Measurements from ENCODE around the gene PTGDR.

Gene PTGDR

DNA sequence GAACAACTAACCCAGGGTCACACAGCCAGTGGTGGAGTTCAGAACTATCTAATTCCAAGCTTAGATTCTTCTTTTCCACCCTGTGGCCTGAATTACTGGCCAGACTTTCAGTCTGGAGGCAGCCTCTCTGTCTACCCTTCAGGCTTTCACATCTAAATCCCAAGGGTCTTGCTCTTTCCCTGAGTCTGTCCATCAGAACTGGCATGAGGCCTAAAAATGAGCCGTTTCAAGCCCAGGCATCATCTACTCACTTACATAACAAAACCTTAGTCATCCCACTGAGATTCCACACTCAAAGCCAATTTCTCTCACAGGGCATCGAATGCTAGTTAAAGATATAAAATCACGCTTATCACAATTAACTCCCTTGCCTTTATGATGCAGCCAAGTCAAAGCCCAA is 1.3 kb upstream of the PTGDR start:
- DNase-seq: no peak

DNA sequence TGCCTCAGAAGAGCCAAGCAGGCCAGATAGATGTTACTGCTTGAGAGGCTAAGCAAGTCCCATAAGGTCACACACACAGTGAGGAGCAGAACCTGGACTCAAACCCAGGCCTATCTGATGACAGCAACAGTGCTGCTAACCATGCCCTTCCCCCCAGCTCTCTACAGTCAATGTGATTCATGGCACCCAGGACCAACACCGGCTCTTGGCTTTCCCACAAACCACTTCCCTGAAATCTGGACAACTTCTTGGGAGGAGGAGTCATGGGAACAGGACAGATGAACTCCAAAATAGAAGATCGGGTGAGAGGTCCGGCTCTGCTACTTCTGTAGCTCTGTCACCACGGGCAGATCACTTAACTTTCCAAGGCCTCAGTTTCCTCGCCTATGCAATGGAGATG is 716 bp upstream of the PTGDR start:
- no peak for DNase-seq

DNA sequence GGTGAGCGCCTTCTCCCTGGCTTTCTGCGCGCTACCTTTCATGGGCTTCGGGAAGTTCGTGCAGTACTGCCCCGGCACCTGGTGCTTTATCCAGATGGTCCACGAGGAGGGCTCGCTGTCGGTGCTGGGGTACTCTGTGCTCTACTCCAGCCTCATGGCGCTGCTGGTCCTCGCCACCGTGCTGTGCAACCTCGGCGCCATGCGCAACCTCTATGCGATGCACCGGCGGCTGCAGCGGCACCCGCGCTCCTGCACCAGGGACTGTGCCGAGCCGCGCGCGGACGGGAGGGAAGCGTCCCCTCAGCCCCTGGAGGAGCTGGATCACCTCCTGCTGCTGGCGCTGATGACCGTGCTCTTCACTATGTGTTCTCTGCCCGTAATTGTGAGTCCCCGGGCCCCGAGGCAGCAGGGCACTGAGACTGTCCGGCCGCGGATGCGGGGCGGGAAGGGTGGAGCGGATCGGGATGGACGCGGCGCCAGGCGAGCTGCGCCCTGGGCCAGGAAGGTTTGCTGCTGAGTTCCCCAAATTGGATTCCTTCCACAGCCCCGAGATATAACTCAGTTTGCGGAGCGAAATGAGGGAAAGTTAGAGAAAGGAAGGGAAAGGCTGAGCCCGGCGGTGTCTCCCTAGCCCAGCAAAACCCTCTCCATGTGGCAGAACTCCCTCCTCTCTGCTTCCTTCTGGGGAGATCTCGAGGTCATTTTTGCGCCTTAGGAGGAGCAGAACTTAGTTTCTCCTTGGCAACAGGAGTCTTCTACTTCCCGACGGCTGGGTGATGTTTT is 972 bp downstream of the PTGDR start:
- no peak for DNase-seq

DNA sequence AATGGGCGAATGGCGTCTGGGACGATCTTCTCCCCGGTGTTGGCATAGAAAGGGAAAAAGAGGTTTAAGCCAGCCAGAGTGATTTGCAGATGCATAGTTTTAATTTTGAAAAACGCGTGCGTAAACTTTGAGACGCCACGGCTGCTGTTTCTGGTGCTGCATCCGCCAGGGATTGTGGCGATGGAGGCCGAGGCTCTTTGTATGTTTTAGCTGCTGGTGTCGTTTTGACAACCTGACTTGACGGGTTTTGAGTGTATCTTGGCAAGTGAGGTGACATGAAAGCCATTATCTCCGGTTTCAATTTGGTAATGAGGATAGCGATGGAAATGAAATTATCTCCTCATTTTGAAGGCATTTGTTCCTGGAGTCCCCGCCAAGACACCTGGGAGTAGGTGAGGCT is 1.6 kb downstream of the PTGDR start:
- DNase-seq: no peak

DNA sequence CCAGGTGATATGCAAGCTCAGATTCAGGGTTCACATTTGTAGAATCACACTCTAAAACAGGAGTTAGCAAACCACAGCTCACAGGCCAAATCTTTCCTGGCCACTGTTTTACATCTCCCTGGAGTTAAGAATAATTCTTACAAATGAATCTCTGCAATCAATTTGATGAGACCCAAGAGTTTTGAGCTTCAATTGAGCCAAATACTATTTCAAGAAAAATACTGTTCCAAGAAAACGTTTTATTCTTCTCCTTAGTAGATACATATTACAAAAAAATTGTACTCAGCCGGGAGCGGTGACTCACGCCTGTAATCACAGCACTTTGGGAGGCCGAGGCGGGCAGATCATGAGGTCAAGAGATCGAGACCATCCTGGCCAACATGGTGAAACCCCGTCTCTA is 2.5 kb downstream of the PTGDR start:
- no peak for DNase-seq

DNA sequence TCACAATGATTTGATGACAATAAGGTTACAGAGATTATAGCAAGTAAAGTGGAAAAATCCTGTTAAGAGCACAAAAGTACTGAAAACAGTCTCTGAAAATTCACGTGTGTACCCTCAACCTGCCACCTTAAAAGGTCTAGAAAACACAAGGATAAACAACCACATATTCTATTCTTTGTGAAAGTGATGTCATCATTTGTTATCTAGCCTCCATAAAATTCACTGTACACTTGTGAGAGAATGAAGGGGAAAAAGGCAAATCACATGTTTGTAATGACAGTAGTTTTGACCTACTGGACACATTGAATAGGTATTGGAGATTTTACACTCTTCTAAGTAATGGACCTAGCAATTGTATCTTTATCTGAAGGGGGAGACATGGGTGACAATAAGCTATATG is 4.0 kb downstream of the PTGDR start:
- DNase-seq: no peak

DNA sequence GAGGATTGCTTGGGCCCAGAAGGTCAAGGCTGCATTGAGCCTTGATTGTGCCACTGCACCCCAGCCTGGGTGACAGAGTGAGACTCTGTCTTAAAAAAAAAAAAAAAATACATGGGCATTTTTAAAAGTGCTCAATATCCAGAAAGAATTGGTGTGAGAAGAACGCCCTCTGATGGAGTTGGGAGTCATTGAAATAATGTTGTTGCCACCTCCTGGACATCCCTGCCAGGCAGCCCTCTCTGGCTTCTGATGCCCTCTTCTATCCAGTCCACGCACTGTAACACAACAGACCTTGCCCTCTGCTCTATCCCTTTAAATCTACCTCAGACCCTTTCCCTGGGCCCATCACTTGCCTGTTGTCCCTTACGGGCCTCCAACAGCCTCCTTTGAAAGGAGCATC is 4.9 kb downstream of the PTGDR start:
- DNase-seq: peak in 1 of 2 experiments; percentile 7

DNA sequence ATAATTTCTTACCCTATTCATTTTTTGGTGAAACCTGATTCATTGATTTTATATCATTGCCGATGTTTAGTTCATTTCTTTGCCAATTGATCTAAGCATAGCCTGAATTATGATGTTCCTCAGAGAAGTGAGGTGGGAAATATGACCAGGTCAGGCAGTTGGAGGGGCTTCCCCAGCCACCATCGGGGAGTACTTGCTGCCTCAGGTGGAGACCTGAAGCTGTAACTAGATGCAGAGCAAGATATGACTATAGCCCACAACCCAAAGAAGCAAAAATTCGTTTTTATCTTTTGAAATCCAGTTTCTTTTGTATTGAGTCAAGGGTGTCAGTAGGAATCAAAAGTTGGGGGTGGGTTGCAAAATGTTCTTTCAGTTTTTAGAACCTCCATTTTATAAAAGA is 7.9 kb downstream of the PTGDR start:
- DNase-seq: no peak

DNA sequence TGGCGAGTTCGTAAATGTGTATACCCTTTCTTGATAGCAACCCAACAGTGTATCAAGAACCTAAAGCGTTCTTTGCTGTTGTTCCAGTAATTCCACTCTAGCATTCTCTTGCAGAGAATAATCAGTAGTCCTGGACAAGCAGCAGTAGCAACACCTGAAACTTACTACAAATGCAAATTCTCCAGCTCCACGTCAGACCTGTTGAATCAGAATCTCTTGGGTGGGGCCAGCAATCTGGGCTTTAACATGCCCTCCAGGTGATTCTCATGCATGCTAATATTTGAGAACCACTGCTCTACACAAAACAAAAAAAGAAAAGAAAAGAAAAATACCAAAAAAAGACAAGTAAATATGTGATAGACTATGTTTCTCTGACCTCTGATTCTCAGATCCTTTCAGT is 10.1 kb downstream of the PTGDR start:
- DNase-seq: no peak

DNA sequence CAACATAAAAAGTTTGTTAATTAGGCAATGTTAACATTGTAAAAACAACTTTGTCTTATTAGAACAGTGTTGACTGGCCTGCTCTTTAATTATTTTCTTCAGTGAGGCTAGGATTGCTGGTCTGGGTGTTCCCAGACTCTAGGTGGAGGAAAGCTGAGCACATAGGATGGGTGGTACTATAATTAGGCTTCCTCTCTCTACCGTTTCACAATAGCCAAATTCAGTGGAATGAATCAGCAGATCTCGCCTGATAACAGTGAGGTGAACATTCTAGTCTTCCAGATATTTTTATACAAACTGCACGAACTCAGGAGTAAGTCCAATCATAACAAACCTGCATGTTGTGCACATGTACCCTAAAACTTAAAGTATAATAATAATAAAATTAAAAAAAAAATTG is 11.9 kb downstream of the PTGDR start:
- DNase-seq: peak in 1 of 2 experiments; percentile 19

DNA sequence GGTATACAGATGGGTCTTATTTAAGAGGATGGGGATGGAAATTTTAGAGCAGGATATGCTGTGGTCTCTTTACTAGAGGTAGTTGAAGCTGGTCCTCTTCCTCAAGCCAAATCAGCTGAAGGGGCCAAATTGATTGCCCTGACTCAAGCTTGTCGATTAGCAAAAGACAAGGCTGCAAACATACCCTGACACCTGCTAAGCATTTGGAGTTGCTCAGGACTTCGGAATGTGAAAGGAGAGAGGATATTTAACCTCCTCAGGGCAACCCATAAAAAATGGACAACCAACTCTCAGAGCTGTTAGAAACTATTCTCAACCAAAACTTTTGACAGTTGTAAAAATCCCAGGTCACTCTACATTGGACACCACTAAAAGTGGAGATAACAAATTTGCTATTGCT is 15.6 kb downstream of the PTGDR start:
- no peak for DNase-seq

DNA sequence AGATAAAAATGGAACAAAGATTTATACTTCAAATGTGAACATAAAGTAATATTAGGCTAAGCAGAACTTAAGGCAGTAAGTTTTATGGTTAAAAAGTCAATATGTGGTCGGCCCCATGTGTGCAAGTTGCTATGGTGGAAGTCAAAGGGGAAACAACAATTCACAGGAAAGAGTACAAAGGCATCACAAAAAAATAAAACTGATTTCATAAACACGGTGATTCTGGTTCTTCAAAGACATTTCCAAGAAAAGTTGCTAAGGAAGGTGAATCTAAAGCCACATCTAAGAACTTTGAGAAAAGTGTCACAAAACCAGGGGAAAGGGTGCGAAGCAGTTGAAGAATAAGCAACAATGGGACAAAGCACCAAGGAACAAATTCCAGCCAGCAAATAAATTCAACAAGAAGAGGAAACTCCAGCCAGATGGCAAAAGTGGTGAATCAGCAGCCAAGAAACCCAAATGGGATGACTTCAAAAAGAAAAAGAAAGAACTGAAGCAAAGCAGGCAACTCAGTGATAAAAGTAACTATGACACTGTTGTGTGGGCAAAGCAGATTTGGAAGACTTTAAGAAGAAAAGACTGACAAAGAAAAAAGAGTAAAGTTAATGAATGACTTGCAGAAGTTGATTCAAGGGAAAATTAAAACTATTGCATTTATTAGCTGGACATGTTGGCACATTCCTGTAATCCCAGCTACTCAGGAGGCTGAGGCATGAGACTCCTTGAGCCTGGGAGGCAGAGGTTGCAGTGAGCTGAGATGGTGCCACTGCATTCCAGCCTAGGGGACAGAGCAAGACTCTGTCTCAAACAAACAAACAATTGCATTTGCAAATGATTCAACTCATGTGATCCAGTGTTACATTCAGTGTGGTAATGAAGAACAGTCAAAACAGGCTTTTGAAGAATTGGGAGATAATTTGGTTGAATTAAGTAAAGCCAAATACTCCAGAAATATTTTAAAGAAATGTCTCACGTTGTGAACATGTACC is 19.5 kb downstream of the PTGDR start:
- no peak for DNase-seq

DNA sequence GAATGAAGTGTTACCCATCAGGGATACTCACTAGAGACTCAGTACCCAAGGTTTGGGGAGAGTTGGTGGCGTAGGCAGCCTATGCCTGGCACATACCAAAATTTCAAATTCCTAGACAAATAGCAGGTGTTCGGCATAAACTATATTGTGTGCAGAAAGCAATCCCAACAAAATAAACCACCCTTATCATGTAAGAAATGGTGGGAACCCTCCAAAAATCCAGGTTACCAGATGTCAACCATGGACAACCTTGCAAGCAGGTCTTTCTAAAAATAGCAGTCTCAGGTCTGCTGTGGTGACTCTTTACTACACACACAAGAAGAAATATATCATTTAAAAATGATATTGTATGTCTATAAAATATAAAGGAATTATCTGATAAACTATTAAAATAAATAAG is 28.9 kb downstream of the PTGDR start:
- no peak for DNase-seq

DNA sequence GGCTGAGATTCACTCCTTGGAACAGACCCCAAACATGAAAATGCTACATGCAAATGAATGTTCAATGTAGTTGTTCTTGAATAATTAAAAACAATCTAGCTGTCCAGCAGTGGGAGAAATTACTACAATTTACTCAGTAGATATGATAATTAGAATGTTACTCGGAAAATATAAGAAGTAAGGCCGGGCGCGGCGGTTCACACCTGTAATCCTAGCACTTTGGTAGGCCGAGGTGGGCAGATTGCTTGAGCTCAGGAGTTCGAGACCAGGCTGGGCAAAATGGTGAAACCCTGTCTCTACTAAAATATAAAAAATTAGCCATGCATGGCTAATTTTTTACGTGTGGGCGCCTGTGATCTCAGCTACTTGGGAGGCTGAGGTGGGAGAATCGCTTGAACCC is 31.3 kb downstream of the PTGDR start:
- DNase-seq: no peak

DNA sequence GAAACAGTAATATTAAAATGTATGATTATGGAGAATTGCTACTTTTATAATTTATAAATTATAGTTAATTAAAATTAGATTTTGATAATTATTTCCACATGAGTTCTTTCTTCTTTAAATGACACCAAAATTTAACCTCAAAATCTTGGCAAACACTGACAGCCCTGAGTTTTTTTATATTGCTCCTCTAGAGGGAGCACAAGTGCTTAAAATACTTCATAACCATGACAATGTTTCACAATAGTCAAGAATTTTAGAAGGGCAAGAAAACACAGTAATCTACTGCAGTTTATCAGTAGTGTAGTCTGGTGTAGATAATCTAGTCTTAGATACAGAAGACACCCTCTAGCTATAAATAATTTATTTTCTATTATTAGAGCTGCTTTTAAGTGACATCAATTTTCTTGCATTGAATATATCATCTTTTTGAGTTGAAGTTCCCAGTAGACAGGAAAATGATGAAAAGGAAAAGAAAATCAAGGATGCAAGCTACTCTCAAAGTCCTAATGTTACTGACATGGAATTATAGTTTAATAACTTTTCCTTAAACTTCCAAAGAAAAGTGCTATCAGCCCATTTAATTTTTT is 32.3 kb downstream of the PTGDR start:
- DNase-seq: peak; percentile 26 to 50

DNA sequence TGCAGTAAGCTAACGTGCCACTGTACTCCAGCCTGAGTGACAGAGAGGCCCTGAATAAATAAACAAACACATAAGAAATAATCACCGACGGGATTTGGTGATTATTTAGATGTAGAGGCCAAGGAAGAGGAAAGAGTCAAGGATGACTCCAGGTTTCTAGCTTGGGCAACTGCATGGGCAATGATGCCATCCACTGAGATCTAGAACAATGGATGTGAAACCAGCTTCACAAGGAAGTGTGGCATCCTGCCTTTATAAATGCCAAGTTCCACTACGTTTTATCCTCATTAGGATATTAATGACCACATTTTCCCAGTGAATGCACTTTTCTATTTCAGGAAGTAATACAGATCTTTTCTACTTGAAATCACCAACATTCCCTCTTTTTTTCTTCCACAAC is 35.7 kb downstream of the PTGDR start:
- DNase-seq: no peak

DNA sequence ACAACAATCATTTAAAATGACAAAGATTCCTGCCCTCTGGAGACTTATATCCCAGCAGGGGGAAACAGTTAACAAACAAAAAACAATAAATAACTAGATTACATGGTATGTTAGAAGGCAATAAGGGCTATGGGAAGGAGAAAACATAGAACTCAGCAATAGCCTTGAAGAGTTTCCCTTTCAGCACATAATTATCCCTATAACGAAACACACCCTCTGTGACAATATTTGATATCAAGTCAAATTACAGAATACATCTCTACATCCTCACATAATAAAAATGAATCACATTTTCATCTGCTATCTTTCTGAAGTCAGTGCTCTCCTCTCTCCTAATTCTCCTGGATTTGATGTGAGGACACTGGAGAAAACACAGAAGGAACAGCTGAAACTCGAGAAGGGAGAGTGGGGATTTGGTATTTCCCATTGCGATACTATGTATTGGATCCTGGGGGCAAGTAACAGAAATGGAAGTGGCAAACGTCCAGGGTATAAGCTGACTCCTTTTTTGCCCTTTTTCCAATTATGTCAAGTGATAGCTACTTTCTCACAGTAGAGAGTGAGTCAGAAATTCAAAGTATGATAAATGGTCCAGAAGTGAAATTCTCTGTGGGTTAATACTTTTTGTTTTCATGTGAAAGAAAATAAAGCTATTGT is 36.9 kb downstream of the PTGDR start:
- no peak for DNase-seq

DNA sequence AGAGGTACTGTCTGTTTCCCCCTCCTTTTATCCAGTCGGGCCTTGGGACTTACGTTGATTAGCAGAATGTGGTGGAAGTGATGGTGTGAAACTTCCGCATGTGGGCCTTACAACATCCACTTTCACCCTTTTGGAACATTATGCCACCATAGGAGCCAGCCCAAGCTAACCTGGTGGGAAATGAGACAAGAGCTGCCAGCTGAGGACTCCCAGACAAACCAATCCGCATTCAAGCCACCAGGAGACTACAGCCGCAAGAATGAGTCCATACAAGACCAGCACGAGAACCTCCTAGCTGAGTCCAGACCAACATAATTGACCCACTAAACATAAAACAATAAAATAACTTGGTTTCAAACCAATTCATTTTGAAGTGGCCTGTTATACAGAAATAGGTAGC is 37.5 kb downstream of the PTGDR start:
- no peak for DNase-seq

DNA sequence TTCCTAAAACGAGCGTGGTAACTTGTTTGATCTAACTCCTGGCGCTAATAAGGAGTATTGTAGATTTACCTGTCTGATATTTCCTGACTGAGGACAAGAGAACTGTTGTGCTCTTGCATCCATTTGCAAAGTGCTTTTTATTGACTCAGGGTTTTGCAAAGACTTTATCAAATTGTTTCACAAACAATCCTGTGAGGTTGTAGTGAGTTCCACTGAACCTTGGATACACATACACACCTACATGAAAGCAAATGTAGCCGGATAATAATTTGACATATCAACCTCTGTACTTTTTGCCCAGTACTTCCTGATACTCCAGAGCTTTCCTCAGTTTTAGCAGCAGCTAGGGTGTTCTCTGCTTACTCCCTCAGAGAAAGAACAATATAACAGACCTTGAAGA is 39.9 kb downstream of the PTGDR start:
- DNase-seq: no peak

DNA sequence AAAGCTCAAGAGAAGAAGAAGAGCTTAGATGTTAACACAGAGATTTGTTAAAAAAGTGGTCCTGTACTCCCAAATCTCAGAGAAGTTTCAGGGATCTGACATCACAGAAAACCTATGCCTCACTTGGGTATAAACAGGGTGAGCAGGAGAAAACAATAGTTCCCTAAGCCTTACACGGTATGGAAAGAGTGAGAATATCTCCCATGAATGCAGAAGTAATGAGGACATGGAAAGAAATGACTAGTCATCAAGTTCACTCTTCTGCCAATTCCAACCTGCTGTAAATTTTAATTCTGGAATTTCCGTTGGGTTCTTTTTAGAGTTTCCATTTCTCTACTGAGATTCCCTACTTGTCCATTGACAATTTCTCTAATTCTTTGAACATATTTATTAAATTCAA is 40.4 kb downstream of the PTGDR start:
- DNase-seq: no peak

DNA sequence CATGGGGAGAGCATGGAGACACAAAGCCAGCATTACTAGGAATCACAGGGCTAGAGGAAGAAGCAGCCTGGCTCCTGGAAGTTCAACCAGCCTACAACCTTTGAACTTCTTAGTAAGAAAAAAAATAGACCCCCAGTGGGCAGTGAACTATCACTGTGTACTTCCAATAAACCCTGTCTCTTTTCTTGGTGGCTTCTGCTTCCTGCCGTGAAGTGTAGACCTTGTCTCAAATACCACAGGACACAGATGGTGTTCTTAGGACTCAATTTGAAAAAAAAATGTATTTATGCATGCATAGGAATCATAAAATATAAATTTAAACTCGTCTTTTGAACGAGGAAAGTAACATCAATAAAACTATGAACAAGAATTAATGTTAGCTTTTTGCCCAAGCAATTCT is 43.0 kb downstream of the PTGDR start:
- DNase-seq: no peak

DNA sequence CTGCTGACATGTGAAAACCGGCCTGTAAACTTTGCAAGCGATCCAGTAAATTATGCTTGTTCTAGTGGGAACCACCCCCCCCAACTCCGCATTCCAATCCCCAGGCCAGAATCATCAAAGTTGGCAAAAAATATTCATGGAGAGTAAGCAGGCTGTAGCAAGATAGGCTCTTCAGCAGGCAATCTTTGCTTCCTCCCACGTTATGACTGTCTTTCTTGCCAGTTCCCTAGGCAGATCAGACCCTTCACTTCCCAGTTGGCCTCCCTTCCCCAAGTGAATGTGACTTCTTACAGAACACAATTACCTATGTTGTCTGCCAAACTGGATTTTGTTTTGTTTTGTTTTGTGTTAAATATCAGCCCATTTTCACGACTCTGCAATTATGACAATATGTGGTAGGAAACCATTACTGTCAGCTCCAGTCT is 45.4 kb downstream of the PTGDR start:
- DNase-seq: no peak

DNA sequence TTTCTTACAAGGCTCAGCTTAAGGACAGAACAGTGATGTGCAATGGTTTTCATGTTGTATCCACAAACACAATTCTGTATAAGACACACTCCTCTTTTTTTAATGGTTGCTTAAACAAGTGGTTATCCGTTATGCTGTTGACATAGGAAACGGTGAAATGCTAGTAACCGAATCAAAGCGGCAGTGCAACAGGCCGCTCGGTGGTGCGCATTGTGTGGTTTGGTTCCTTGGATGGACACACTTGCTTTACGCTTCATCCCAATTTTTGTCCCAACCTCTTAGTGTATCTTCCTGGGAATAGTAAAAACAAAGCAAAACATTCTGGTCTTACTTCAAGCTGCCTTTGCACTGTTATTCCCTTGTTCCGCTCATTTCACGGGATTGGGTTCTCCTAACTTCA is 46.0 kb downstream of the PTGDR start:
- no peak for DNase-seq

Data from NCI-H2081 (cell line).